Limb (tissue), 2 donors: ENCODE measurements around the gene CHD5.

ENCODE experiments used
- DNase-seq, 2 donors: peaks; one replicate each; pipeline ENCODE4 v3.0.0-alpha.2; 2016; ENCODE audit errors: extremely low spot score in 2 of 2

Gene CHD5

DNA sequence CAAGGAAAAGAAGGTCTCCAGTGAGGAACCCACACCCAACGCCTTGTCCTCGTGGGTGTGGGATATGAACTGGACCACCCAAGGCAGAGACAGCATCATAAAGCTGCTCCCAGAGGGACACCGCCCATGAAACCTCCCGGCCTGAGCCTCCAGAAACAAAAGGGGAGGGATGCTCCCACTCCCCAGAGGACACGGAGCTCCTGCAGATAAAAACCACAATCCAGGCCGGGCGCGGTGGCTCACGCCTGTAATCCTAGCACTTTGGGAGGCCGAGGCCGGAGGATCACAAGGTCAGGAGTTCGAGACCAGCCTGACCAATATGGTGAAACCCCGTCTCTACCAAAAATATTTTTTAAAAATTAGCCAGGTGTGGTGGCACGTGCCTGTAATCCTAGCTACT is 66.4 kb downstream of the CHD5 start:
- no peak for DNase-seq

- DNase-seq, result no peak
These were observed 67.0 kb downstream of the CHD5 start for GRCh38 chr1:6113116-6113515.

- DNase-seq, result no peak
These were observed 67.5 kb downstream of the CHD5 start for GRCh38 chr1:6112690-6113005.

GRCh38 chr1:6111991-6112689 is 68.0 kb downstream of the CHD5 start:
- DNase-seq, result no peak

- no peak for DNase-seq
These were observed 68.5 kb downstream of the CHD5 start for GRCh38 chr1:6111571-6111970.

- DNase-seq, result no peak
These were observed 69.8 kb downstream of the CHD5 start for GRCh38 chr1:6110326-6110725.

- DNase-seq, result no peak
These were observed 70.4 kb downstream of the CHD5 start for GRCh38 chr1:6109688-6110087.

GRCh38 chr1:6108937-6109614 is 71.0 kb downstream of the CHD5 start:
- no peak for DNase-seq

DNA sequence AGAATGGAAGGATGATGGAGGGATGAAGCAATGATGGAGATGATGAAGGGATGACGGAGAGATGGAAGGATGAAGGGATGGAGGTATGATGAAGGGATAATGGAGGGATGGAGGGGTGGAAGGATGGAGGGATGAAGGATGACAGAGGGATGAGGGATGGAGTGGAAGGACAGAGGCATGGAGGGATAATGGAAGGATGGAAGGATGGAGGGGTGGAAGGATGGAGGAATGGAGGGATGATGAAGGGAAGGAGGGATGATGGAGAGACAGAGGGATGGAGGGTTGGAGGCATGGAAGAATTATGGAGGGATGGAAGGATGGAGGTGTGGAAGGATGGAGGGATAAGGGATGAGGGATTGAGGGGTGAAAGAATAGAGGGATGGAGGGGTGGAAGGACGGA is 71.6 kb downstream of the CHD5 start:
- DNase-seq, result no peak

- DNase-seq, result no peak
These were observed 72.4 kb downstream of the CHD5 start for GRCh38 chr1:6107409-6108356.

DNA sequence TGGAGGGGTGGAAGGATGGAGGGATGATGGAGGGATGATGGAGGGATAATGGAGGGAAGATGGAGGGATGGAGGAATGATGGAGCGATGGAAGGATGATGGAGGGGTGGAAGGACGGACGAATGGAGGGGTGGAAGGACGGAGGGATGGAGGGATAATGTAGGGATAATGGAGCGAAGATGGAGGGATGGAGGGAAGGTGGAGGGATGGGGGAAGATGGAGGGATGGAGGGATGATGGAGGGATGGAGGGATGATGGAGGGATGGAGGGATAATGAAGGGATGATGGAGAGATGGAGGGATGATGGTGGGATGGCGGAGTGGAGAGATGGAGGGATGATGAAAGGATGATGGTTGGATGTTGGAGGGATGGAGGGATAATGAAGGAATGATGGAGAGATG is 73.1 kb downstream of the CHD5 start:
- no peak for DNase-seq

DNA sequence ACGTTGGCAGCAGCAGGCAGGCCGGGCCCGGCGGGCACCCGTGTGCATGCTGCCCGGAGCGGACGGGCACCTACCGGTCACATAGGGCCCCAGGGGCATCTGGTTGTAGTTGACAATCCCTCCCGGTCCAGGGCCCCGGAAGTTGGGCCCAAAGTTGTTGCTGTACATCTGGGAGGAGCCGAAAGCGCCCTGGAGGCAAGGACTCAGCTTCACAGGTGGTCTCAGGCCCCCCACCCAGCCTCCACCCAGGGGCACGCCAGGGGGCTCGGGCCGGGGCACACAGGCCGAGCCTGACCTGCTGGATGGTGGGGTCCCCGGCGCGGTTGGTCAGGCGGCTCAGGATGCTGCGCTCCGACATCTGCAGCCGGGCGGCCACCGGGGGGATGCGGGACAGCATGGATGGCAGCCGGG is 73.8 kb downstream of the CHD5 start:
- no peak for DNase-seq

- DNase-seq, result no peak
These were observed 74.4 kb downstream of the CHD5 start for GRCh38 chr1:6105763-6106162.

- no peak for DNase-seq
These were observed 74.9 kb downstream of the CHD5 start for GRCh38 chr1:6105218-6105679.

DNA sequence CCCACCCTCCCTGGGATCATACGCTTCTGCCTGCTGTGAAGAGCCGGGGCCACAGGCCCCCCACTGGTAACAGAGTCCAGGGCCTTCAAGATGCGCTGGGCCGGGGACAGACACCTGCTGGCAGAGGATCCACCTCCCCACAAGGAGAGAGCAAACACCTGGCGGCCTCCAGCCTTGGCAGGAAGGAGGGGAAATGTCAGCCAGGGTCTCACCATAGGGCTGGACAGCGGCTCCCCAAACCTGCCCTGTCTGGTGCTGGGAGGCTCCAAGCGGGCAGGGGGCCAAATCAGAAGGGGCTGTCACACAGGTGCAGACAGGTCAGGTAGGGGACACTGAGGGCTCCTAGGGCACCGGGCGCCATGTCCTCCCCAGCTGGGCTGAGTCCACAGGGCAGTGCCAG is 75.5 kb downstream of the CHD5 start:
- DNase-seq, result no peak

GRCh38 chr1:6103854-6104530 is 76.1 kb downstream of the CHD5 start:
- DNase-seq, result no peak

DNA sequence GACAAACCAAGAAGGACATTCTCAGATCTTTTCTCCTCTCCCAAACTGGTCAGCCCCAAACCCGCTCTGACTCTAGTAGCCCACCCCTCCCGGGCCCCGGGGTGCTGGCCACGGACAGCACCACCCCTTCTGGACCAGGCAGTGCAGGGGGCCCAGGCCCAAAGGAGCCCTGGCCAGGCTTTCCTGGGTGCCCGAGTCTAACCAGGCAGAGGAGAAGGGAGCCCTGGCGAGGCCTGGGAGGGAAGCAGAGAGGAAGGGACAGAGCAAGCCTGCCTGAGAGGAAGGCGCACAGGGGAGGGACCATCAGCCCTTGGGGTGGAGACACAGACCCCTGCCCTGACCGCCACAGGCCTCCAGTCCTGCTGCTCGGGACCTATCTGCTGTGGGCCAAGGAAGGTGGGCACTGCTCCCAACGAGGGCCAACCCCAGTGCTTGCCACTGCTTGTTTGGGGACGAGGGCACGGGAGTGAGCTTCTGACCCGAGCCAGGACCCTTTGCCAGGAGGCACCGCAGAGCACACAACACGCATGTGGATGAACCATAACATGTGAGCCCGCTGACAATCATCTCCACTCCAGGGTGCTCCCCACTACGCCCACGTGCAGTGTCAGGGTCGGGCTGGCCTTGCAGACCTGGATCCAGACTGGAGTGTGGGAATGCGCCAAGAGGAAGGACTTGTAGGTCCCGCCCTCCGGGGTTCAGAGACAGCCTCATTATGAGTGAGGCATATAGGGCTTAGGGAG is 76.8 kb downstream of the CHD5 start:
- DNase-seq, result no peak

- DNase-seq, result no peak
These were observed 77.6 kb downstream of the CHD5 start for GRCh38 chr1:6102532-6102845.

GRCh38 chr1:6101826-6102531 is 78.1 kb downstream of the CHD5 start:
- no peak for DNase-seq
